Forelimb muscle (tissue), 1 donor: Measurements from ENCODE around the gene CPT1B. TPM values are rescaled to one million over a fixed set of nuclear protein-coding genes. Genes with fewer than 3 reads are reported as not detected.
"Not testable (repeated sequence)": the region's sequence is repeated elsewhere in the genome, so short reads cannot be mapped to it uniquely, and the experiment has no call there.

Experiments used
- DNase-seq: peaks from one replicate; pipeline ENCODE4 v3.0.0-alpha.2; 2013; ENCODE audit warnings: low read depth
- polyA plus RNA-seq: library from polyadenylated mRNA; unstranded; fragments of 120-200 nt; gene quantifications from one replicate; pipeline ENCODE4 v1.2.1, GENCODE V29; 2013; ENCODE audit not compliant: insufficient read length

Gene CPT1B
- polyA plus RNA-seq, 1 donor = 47.0 TPM

- no peak for DNase-seq
Measured at GRCh38 chr22:50609599-50609998, 31.4 kb upstream of the CPT1B start.

GRCh38 chr22:50608996-50609395 lies 30.8 kb upstream of the CPT1B start:
- no peak for DNase-seq

GRCh38 chr22:50608058-50608840 lies 30.0 kb upstream of the CPT1B start:
- not testable (repeated sequence) for DNase-seq

- DNase-seq = no peak
Measured at GRCh38 chr22:50607659-50608020, 29.4 kb upstream of the CPT1B start.

- no peak for DNase-seq
Measured at GRCh38 chr22:50606946-50607658, 28.9 kb upstream of the CPT1B start.

GRCh38 chr22:50606165-50606945 lies 28.1 kb upstream of the CPT1B start:
- DNase-seq = no peak

- DNase-seq = no peak
Measured at GRCh38 chr22:50605613-50606074, 27.4 kb upstream of the CPT1B start.

- DNase-seq = no peak
Measured at GRCh38 chr22:50605002-50605612, 26.9 kb upstream of the CPT1B start.

GRCh38 chr22:50604256-50605001 lies 26.2 kb upstream of the CPT1B start:
- no peak for DNase-seq

GRCh38 chr22:50603511-50604255 lies 25.5 kb upstream of the CPT1B start:
- no peak for DNase-seq

GRCh38 chr22:50602338-50602700 lies 24.1 kb upstream of the CPT1B start:
- DNase-seq = no peak

GRCh38 chr22:50601669-50602337 lies 23.6 kb upstream of the CPT1B start:
- DNase-seq = no peak

- DNase-seq = no peak
Measured at GRCh38 chr22:50600967-50601668, 22.9 kb upstream of the CPT1B start.

- DNase-seq = no peak
Measured at GRCh38 chr22:50600538-50600937, 22.3 kb upstream of the CPT1B start, which contains the start of gene MAPK8IP2. TSS of gene MAPK8IP2 (plus strand) at chr22:50600793. CDS start at chr22:50600819, 26 bp downstream.

GRCh38 chr22:50599816-50600455 lies 21.7 kb upstream of the CPT1B start:
- no peak for DNase-seq

GRCh38 chr22:50597097-50597496 lies 18.9 kb upstream of the CPT1B start:
- DNase-seq = no peak

GRCh38 chr22:50595189-50595588 lies 17.0 kb upstream of the CPT1B start:
- no peak for DNase-seq

GRCh38 chr22:50587407-50587806 lies 9.2 kb upstream of the CPT1B start:
- no peak for DNase-seq

GRCh38 chr22:50586416-50586815 lies 8.2 kb upstream of the CPT1B start:
- no peak for DNase-seq
